Activated effector memory CD4-positive, alpha-beta T cell treated with anti-CD3 and anti-CD28 coated beads, Interleukin-2, amount 50 U/mL, for 16 hours (primary cell): Measurements from ENCODE around the gene GHITM.
"Not testable (repeated sequence)": the region's sequence is repeated elsewhere in the genome, so short reads cannot be mapped to it uniquely, and the experiment has no call there.

Experiments
- DNase-seq: peaks from one replicate; pipeline ENCODE4 v3.0.0-alpha.2; 2020

Gene GHITM

DNA sequence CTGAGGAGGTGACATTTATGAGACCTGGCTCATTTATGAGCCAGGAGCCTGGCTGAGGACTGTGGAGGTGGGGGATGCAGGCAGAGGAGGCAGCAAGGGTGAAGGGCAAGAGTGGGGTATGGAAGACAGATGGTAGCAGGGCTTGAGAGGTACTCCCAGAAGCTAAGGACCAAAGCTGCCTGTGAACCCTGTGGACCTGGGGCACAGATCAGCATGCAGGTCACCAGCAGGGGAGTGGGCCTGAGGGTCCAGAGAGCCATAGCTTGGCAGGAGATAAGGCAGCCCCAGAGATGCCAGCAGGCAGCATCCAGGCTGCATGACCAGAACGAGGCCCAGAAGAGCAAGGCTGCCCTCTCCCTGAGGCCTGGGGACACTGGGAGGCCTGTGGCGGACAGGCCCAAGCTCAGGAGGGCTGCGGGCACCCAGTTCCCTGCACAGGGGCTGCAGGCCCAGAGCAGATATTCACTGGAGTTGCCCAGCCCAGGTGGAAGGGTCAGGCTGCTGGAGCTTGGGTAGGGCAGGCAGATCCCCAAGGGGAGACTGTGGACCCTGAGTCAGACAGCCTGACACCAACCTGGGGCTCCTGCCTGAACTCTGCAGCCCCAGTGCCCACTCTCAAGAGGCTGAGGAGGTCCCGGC lies 37.6 kb downstream of the GHITM start:
- no peak for DNase-seq

DNA sequence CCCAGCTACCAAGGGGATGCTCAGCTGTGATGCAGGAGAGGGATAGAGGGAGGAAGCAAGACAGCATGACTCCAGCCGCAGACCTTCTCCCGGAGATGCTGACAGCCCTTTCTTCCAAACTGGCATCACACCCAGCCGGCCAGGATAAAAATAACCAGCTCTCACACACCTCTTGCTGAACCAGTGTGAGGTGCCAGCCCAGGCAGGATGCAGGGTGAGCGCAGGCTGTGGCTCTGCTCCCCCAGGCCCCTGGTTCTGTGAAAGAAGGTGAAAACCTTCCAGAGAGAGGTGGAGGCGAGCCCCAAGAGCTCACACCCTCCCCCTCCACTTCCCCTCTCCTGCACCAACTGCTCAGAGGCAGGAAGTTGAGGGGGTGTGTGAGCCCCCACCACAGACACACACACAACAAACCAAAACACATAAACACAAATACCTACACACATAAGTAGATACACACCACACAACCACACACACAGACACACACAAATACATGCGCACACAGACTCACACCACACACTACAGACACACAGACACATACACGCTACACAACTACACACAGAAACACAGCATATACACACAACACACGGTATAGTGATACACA lies 38.3 kb downstream of the GHITM start:
- no peak for DNase-seq

DNA sequence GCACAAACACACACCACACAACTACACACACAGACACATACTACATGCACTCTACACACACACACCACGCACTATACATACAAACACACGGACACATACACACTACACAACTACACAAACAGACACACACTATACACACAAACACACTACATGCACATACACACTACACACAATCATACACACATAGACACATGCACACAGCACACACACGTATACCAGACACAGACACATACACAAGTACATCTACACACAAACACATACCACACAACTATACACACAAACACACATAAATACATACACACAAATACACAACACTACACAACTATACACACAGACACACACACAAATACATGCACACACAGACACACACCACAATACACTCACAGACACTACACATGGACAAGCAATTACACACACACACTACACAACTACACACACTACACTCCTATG lies 38.9 kb downstream of the GHITM start:
- DNase-seq = no peak

DNA sequence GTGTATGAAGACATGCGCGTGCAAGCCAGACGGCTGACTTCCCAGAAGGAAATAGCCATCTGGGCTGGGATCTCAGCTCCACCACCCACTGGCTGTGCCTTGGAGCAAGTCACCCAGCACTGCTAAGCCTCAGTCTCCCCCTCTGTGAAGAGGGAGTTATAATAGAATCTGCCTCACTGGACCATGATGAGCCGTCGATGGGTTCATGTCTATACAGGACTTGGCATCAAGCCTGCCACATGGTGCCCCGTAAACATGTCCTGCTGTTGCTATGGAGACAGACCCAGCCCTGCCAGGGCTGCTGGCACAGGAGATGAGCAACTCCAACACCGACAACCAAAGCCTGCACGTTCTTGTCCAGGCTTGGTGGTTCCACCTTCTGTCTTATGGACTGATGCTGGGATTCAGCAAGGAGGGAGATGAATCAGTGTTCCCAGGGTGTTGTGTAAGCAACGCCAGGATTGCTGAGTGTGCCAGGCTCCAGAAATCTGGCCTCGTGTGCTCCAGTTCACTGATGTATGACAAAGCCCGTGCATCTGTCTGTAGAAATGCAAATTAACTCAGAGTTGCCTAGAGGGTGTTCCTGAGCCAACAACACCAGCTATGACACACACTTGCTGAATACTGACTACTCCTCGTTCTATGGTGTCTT lies 39.9 kb downstream of the GHITM start:
- no peak for DNase-seq

DNA sequence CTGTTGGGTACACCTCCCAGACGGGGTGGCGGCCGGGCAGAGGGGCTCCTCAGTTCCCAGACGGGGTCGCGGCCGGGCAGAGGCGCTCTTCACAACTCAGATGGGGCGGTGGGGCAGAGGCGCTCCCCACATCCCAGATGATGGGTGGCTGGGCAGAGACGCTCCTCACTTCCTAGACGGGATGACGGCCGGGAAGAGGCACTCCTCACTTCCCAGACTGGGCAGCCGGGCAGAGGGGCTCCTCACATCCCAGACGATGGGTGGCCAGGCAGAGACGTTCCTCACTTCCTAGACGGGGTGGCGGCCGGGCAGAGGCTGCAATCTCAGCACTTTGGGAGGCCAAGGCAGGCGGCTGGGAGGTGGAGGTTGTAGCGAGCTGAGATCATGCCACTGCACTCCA lies 41.1 kb downstream of the GHITM start:
- not testable (repeated sequence) for DNase-seq

DNA sequence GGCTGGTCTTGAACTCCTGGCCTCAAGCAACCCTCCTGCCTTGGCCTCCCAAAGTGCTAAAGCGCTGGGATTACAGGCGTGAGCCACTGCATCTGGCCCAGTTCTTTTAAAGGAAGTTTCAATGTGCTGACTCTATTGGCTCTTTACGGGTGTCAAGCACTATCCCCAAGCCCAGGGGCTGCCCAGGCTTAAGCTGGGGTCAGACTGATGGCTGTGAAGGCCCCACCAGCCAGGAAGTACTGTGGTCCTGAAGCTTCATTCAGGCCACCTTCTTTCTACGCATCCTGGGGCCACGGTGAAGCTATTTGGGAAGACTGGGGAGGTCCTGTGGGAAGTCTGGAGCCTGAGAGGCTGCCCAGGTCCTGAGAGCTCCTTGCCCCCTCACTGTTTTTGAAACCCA lies 42.3 kb downstream of the GHITM start:
- DNase-seq = peak; percentile 53

DNA sequence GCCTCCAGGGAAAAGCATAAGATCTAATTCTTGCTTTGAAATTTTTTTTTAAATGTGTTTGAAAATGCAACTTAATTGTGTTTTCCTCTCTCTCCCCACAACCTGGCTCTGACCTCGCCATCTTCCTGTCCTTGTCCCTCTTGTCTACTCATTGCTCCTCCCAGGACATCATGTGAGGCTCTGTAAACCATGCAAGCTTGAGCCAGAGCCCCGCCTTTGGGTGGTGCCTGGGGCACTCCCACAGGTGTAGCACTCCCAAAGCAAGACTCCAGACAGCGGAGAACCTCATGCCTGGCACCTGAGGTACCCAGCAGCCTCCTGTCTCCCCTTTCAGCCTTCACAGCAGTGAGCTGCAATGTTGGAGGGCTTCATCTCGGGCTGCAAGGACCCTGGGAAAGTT lies 45.2 kb downstream of the GHITM start:
- DNase-seq = peak; percentile 30

DNA sequence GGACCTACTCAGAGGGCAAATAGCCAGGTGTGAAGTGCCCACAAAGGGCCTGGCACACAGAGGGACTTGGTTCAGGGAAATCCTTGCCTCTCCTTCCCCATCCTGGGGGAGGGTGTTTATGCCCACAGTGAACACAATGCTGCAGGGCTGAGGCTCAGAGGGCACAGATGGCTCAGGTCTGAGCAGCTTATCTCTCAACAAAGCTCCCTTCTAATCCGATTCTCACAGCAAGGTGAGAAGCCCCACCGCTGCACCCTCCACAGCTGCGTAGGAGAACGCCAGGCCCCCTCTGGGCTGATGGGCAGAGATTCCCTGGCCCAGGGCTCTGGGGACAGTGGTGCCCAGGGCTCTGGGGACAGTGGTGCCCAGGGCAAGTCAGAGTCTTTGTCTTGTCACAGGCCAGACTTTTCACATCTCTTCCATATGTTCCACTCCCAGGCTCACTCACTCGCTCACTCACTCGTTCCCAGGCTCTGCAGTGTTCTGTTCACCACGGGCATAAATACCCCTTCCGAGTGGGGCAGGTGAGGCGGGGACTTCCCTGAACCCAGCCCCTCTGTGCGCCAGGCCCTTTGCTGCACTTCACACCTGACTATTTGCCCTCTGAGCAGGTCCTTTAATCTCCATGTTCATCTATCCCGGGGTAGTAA lies 46.3 kb downstream of the GHITM start:
- peak; percentile 33 for DNase-seq

DNA sequence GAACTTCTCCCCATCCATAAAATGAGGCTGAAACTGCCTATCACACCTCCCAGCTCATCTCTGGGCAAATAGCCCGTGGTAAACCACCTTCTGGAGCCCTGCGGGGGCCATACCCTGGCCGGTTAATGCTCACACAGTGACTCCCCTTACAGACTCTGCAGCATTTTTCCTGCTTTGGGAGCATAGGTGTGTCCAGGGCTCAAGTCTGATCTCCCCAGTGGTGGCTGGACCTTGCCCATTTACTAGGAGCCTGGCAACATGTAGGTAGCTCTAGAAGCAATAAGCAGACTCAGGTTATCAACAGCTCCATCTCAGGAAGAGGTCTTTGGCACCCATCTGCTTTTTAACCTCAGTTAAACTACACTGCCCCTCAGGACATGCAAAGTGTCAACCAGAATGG lies 49.5 kb downstream of the GHITM start:
- DNase-seq = peak; percentile 27

DNA sequence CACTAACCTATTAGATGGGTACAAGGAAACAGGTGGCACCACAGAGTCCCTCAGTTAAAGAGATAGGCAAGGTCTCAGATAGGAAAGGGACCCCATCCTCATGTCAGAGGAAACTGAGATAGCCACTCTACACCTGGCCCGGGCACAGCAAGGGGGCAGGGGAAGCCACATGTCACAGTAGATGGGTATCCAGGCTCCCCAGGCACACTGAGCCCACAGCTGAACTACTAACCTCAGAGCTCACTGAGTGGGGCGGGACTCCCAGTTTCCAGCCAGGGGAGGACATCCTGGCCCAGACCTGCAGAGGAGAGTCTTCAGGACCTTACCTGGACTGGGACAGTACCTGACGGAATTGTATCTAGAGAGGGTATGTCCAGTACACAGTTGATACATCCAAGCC lies 51.3 kb downstream of the GHITM start:
- no peak for DNase-seq

DNA sequence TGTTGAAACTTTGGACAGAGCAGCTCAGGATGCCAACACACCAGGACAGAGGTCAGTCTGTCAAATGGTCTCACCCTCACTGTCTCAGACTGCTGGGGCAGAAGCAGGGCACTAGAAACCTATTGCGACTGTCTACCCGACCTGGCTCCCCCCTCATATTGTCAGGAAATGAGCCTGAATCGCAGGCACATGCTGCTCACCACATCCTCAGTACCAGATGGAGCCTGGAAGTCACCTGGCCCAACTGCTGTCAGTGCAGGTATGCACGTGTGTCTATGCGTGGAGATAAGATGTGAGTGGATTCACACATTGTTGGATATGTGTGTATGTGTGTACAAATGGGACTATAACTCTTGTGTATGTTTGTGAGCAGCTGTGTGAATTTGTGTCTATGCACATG lies 51.8 kb downstream of the GHITM start:
- DNase-seq = no peak

DNA sequence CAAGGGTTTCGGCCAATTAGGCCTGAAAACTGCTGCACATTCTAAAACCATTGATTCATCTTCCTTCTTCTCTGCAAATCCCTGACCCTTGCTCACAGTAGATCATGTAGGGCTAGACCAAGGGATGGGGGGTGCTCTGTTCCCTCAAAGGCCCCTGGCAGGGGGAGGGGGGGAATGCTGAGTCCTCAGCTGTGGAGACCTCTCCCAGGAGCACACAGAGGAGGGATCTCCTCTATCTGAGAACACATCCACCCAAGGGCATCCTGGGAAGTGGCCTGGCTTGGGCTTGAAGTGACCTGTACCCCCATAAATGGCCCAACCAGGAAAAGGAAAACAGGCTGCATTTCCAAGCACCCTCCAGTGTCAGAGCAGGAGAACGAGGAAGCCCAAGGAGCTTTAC lies 54.0 kb downstream of the GHITM start:
- DNase-seq = no peak

DNA sequence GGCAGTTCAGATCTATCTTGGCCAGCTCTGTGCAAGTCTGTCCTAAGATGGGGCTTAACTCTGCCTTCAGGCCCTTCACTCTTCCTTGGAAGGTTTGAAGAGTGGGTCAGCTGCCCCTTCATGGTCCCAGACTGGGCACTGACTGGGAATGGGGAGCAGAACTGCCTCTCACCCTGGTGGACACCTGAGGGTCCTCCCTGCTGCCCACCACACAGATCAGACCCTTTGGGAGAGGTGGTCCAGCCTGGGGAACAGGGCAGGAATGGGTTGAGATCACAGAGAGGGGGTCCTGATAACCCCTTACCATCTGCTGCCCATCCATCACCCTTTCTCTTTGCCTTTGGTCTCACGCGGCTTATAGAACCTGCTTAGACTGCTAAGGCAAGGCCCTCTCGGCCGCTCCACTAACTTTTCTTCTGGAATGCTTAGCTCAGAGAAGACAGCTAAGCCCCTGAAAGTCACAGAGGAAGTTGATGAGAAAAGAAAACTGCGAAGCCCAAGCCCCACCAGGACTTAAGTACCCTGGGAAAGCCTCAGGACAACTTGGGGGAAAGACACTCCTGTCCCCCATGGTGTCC lies 54.6 kb downstream of the GHITM start:
- DNase-seq = no peak

DNA sequence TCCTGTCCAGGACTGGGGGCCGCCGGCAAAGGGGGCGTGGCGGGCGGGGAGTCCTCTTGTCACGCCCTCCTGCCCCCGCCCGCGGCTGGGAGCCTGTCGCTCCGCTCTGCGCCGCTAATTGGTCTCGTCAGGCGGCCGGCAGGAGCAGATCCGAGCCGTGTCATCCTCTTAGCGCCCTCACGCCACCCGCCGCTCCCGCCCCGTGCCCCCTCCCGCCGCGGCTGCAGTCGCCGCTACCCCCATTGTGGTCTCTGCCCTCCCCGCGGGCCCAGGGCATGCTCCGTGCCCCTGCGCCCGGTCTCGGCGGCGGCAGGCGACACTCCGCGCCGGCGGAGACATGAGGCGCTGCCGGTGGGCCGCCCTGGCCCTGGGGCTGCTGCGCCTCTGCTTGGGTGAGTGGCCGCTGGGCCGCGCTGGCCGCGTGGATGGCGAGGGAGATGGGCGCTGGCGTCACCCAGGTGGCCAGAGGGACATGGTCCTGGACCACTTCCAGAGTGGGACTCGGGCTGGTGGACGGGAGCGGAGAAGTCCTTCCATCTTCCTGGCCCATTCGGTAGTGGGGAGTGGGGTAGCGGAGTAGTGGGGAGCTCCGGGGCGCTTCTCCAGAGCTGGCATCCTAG lies 55.2 kb downstream of the GHITM start, which contains the start of gene CDHR1:
Gene CDHR1 (plus strand): TSS at position 114 of the 620 bp plus-strand sequence. CDS start 224 bp downstream, at position 338.
- peak; percentile 74 for DNase-seq

DNA sequence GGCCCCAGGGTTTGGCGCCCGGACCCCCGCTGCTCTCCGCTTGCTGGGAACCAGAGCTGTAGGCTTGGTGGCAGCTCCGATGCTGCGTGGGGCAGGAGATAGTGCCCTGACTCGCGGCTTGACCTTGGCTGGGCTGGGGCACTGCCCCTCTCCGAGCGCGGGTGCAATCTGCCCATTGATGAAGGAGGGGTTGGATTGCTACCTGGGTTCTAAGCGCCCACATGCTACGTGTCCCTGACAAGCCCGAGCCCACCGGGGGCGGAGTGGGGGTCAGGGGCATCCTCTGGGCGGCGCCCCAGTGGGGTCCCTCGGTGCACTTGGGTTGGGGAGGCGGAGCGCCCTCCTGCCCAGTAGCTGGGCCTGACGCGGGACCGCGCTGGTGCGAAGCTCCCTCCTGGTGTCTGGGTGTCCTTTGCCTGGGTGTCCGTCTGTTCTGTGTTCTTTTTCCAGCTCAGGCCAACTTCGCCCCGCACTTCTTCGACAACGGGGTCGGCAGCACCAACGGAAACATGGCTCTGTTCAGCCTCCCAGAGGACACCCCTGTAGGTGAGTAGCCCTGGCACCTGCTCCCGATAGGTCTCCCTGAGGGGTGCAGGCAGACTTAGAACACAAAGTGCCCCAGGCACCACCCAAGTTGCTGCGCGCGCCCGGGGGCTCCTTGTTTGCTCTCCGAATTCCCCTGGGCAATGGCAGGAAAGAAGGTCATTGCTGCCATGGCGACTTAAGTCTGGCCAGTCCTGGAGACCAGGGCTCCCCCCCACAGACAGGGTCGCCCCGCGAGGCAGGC lies 55.9 kb downstream of the GHITM start:
- no peak for DNase-seq

DNA sequence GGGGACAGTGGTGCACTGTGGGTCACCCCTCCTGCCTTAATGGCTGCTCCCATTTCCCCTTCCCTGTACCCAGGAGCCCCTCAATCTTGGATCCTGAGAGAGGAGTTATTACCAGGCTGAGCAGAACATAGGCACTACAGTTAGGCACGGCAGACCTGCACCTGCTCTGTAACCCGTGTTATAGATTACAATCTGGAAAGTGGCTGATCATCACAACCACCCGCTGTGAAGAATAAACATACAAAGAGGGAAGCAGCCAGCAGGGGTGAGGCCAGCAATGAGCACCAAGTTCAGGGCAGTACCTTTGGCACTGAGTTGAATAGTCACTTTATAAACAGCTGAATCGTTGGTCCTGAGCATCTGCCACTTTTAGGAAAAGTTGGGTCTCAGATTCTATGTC lies 56.8 kb downstream of the GHITM start:
- DNase-seq = no peak

DNA sequence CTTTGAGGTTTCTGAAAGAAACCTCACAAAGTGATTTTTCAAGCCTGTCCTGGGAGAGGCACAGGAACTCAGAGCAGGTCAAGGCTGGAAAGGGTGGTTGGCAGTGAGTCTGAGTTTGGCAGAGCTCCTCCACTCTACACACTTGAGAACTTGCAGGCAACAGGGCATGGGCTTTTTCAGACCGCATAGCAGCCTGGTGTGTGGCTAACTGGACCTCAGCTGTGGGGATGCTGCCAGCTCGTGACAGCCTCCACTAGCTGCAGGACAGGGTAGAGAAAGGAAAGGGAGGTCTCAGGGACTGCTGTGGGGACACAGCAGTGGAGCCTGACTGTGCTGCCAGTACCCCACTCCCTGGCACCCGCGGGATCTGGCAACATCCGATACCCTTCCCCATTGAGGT lies 57.6 kb downstream of the GHITM start:
- DNase-seq = no peak

DNA sequence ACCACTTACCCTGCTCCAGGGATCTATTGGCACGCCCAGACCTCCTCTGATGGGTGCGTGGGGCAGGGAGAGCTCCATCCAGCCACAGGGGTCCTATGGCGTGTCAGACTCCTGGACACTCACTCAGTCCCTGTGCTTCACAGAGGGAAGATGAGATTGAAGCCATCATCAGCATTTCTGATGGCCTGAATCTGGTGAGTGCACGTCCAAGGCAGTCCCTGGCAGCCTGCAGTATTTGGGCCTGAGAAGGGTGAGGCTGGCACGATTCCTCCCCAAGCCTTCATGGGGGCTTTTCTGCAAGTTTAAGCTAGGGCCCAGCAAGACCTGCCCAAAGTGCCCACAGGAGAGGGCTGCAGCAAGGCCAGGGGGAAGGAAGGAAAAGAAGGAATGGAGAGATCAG lies 58.3 kb downstream of the GHITM start:
- no peak for DNase-seq

DNA sequence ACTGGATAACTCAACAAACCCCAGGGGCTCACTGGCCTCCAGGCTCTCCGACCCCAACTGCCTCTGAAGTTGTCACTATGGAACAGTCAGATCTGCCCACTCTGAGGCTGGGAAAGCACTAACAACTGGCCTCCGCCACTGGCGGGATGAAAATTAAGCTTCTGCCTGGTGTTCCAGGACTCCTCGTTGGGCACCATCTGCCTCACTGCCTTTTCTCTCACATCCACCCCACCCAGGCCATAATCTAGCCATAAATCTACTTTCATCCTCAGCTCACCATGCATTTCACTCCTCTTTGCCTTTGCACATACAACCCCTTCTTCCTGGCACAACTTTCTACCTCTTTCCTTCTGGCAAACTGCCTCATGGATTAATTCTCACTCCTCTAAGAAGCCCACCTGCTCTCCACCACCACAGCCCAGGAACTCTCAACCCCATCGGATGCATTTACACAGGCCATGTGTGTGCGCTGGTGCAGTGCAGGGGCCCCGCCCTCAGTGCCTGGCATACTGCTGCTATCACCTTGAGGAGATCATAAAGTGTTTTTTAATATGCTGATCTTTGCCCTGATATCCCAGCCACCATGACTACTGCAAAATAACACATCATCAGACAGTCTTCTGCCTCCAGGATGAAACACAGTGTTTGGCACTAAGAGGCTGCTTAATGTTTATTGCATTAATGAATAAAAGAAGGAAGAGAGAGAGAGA lies 59.1 kb downstream of the GHITM start:
- no peak for DNase-seq

DNA sequence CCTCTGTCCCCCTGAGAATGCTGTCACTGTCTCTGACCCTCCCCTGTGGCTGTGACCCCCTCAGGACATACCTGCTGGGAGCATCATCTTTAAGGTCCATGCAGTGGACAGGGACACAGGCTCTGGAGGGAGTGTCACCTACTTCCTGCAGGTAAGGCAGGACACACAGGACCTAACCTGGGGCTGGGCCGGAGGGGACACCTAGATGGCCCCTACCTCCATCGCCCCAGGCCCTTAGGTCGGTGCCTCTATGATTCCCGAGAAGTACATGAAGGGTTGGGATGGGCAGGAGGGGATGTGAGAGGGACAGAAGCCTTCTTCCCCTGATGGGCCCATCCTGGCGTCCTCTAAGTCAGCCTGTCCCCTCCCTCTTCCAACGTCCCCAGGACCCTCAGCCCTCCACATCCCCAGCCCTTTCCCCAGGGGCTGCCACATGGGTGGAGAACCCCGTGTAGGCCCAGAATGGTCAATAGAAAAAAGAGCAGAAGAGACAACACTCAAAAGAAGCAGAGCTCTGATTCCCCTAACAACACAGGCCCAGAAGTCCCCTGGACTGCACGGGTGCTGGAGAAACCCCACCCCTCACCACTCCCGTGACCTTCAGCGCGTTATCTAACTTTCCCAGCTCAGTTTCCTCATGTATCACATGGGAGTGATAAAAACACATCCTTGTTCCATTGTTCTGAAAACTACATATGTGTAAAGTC lies 61.4 kb downstream of the GHITM start:
- no peak for DNase-seq

DNA sequence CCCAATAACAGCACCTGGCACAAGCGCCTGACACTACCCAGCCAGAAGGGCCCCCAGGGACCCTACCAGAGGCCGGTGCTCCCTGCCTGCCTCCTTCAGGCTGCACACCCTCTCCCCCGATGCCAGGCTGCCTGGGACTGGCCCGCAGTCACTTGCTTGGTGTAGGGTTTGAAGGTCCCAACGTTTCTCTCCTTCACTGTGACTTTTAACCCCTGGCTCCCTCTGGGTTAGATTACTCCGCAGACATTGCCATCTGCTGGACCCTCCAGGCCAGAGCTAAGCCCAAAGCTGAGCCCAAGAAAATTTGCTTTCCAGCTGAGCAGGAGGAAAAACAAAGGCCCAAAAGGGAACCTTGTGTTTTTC lies 61.9 kb downstream of the GHITM start:
- DNase-seq = no peak
